GM12878 (cell line): ENCODE results near the gene THOC7. TPM values are rescaled to one million over a fixed set of nuclear protein-coding genes. Genes with fewer than 3 reads are reported as not detected.

Experiments used
- ATAC-seq: fragments of 200-7000 bp; cut with Tn5 transposase; 3 replicates; pipeline ENCODE4 v1.9.1; 2020; ENCODE audit warnings: mild to moderate bottlenecking, moderate library complexity
- BruUV-seq: library from RNA; stranded (reverse); fragments of 400-500 nt; replicated peaks from 2 replicates; lab custom pipeline; 2021; lab: Mats Ljungman, UMichigan
- CTCF ChIA-PET: fragments of 300-600 bp; sonication (Branson Sonifier 250); formaldehyde crosslinking; extraction: SDS; loops from one replicate; lab custom pipeline; 2021; ENCODE audit warnings: inconsistent platforms; lab: Yijun Ruan, JAX
- POLR2A ChIA-PET: fragments of 350-600 bp; formaldehyde crosslinking; extraction: SDS; loops from one replicate; lab custom pipeline; 2021; ENCODE audit warnings: inconsistent platforms; lab: Charles Lee
- RAD21 ChIA-PET: fragments of 300-600 bp; sonication (Branson Sonifier 250); formaldehyde crosslinking; loops from one replicate; lab custom pipeline; 2023; ENCODE audit warnings: antibody characterized with exemption; ENCODE audit not compliant: unreplicated experiment; lab: Charles Lee
- SMC1A ChIA-PET: fragments of 300-600 bp; sonication (Branson Sonifier 250); formaldehyde crosslinking; loops from one replicate; lab custom pipeline; 2023; ENCODE audit not compliant: unreplicated experiment, uncharacterized antibody; lab: Charles Lee
- DNase-seq: peaks from one replicate; pipeline ENCODE4 v3.0.0-alpha.2; 2011; ENCODE audit warnings: low read depth, low spot score
- FAIRE-seq: peaks from 3 replicates; lab custom pipeline; 2011; peaks lifted over from hg19 to GRCh38; lab: Jason Lieb, UNC
- H2AFZ ChIP-seq: 2 replicates; pipeline ENCODE4 v1.6.0; 2011; ENCODE audit warnings: low read depth, low read length, control low read depth; ENCODE audit not compliant: control insufficient read depth
- H3K27ac ChIP-seq: 2 replicates; pipeline ENCODE4 v1.5.1; 2011; ENCODE audit warnings: control low read depth; ENCODE audit not compliant: control insufficient read depth, insufficient read depth
- H3K27me3 ChIP-seq, 2 experiments: replicated peaks in 1 of 2; 2 replicates each; pipeline versions ENCODE4 v1.6.0 to v1.6.1; 2011; ENCODE audit warnings: low read length in 1 of 2; ENCODE audit not compliant: control insufficient read depth in 2 of 2, insufficient read depth in 2 of 2
- H3K36me3 ChIP-seq, 2 experiments: 2 replicates each; pipeline ENCODE4 v1.5.1; 2011; ENCODE audit warnings: low read length in 1 of 2; ENCODE audit not compliant: control insufficient read depth in 2 of 2, insufficient read depth in 2 of 2
- H3K4me1 ChIP-seq: 2 replicates; pipeline ENCODE4 v1.6.1; 2011; ENCODE audit warnings: mild to moderate bottlenecking, low read length, moderate library complexity, mixed read lengths; ENCODE audit not compliant: control insufficient read depth, insufficient read depth
- H3K4me2 ChIP-seq: 2 replicates; pipeline ENCODE4 v1.6.0; 2011; ENCODE audit warnings: control low read depth; ENCODE audit not compliant: control insufficient read depth, insufficient read depth
- H3K4me3 ChIP-seq: fragments of 200-600 bp; sonication (generic); 2 replicates; pipeline ENCODE4 v1.5.1; 2016
- H3K79me2 ChIP-seq: 2 replicates; pipeline ENCODE4 v1.6.0; 2011; ENCODE audit warnings: low read length; ENCODE audit not compliant: control insufficient read depth, insufficient read depth
- H3K9ac ChIP-seq: 2 replicates; pipeline ENCODE4 v1.8.0; 2011; ENCODE audit warnings: low read length, control low read depth, mixed read lengths; ENCODE audit not compliant: control insufficient read depth, insufficient read depth
- H3K9me3 ChIP-seq: replicated peaks from 3 replicates; pipeline ENCODE4 v1.5.1; 2011; ENCODE audit warnings: mild to moderate bottlenecking, low read length; ENCODE audit not compliant: control insufficient read depth, insufficient read depth
- H4K20me1 ChIP-seq: 2 replicates; pipeline ENCODE4 v1.6.0; 2011; ENCODE audit not compliant: control insufficient read depth, insufficient read depth
- BCL11A ChIP-seq: IDR thresholded peaks from 2 replicates; pipeline ENCODE4 v1.6.1; 2011; ENCODE audit warnings: low read depth, low read length
- E2F8 ChIP-seq: fragments of 450-650 bp; IDR thresholded peaks from 2 replicates; pipeline ENCODE4 v1.6.1; 2018; ENCODE audit warnings: mild to moderate bottlenecking, low read depth, moderate library complexity; ENCODE audit not compliant: partially characterized antibody
- SKIL ChIP-seq: fragments of 450-650 bp; IDR thresholded peaks from 2 replicates; pipeline ENCODE4 v1.6.1; 2017; ENCODE audit warnings: mild to moderate bottlenecking, low read depth, inconsistent platforms; ENCODE audit not compliant: poor library complexity, severe bottlenecking
- SPI1 ChIP-seq: IDR thresholded peaks from 2 replicates; pipeline ENCODE4 v1.6.1; 2011; ENCODE audit warnings: low read depth, mild to moderate bottlenecking, low read length, moderate library complexity, borderline replicate concordance; ENCODE audit not compliant: insufficient read depth
- WGBS: methylation state at CpG from one replicate; pipeline ENCODE4 v1.1.6; 2016; ENCODE audit warnings: low lambda C conversion rate; ENCODE audit not compliant: insufficient replicate concordance, insufficient coverage; ENCODE audit errors: missing lambda C conversion rate; 5-methylcytosine and 5-hydroxymethylcytosine counted together
- in situ Hi-C: fragments of 300-500 bp; cut with MboI; formaldehyde crosslinking; loops from 9 replicates; pipeline ENCODE4 v1.14.3; 2018; ENCODE audit warnings: mixed read lengths
- intact Hi-C: fragments of 100-400 bp; cut with micrococcal nuclease; formaldehyde crosslinking; loops from one replicate; pipeline ENCODE4 v1.14.2; 2022; ENCODE audit not compliant: unreplicated experiment
- polyA plus RNA-seq, 11 experiments: library from polyadenylated mRNA; depleted of rRNA in 4 of 11; unstranded in 6 of 11; stranded (reverse) in 5 of 11; fragments of >200 nt; fragmentation: Nextera tagmentation in 4 of 11; fragmentation: Illumina TruSeq in 1 of 11; extraction: Ambion mirVana in 4 of 11; extraction: Trizol in 1 of 11; gene quantifications; 1 replicate in 1 of 11; 2 replicates in 10 of 11; pipeline versions ENCODE4 v1.2.1 to v1.2.3, GENCODE V29; 2011 to 2016; ENCODE audit warnings: inconsistent platforms in 2 of 11, missing spikeins in 2 of 11, low read depth in 1 of 11
- total RNA-seq, 4 experiments: library from RNA; depleted of rRNA in 3 of 4; stranded (reverse); fragments of >200 nt in 3 of 4; fragmentation: Illumina TruSeq in 1 of 4; extraction: Trizol in 1 of 4; gene quantifications; 2 replicates each; pipeline versions ENCODE4 v1.2.1 to v1.2.3, GENCODE V29; 2013 to 2021

THOC7 gene
- total and polyA plus RNA-seq, 10 of the 15 experiments (the other 5 are each of a cell fraction or from before 2014, with no cell fraction given): 61.7 to 269 (median 138) TPM

GRCh38 chr3:63869940-63870614 lies 6.5 kb upstream of the THOC7 start:
- WGBS: 98% methylated on average over 3 of the region's 3 CpGs
- RAD21 ChIA-PET: interaction anchor here (0.6 kb wide), 1 partner anchor 13 kb away, joined by 3 read pairs; no protein-coding TSS in a partner anchor
- Histone ChIP-seq H4K20me1 (no peaks in the 10 kb centered on the region), H3K9ac (no peak overlapping the region), H3K27ac (no peak overlapping the region), H3K27me3 (no peaks in the 10 kb centered on the region), H3K79me2 (peaks cover 61% of the 10 kb centered on the region), H3K36me3 (no peaks in the 10 kb centered on the region), H2AFZ (no peak overlapping the region), H3K4me2 (peak overlapping the region; percentile 42; the same call in 1 of the 2 replicates), H3K9me3 (no peaks in the 10 kb centered on the region), H3K4me3 (no peak overlapping the region), H3K4me1 (peaks cover 4% of the 10 kb centered on the region; the same call in 1 of the 2 replicates)
- POLR2A ChIA-PET: no interaction called here
- ATAC-seq: no peak
- CTCF ChIA-PET: interaction anchor here (0.6 to 1.4 kb wide), 6 partner anchors 9 to 182 kb away, joined by 3 to 4 read pairs (median 3); no protein-coding TSS in a partner anchor
- no peak for FAIRE-seq
- TF ChIP-seq SKIL: no peak
- TF ChIP-seq SPI1: no peak
- TF ChIP-seq E2F8: no peak
- no peak for TF ChIP-seq BCL11A
- SMC1A ChIA-PET: interaction anchor here (0.8 to 1.5 kb wide), 7 partner anchors 8 to 108 kb away, joined by 3 to 5 read pairs (median 3); no protein-coding TSS in a partner anchor
- BruUV-seq: no TSS peak
- no peak for DNase-seq
- in situ Hi-C loops: no loop called here
- intact Hi-C loops: no loop called here
